HG03432 (cell line): Measurements from ENCODE around the gene SAP25.
A peak's percentile ranks its signal among the peaks of the same experiment; 100 is the strongest.

Experiments used
- ATAC-seq: cut with Tn5 transposase; IDR thresholded peaks from one replicate; pipeline ENCODE4 v1.9.1; 2021; ENCODE audit warnings: mild to moderate bottlenecking, moderate library complexity; ENCODE audit not compliant: unreplicated experiment

Gene SAP25

GRCh38 chr7:100573691-100574361 lies at the start of gene SAP25:
SAP25 (minus strand) TSS chr7:100573900; CDS start chr7:100573742, 158 bp downstream.
- no peak for ATAC-seq

GRCh38 chr7:100621554-100621953 lies 47.9 kb upstream of the SAP25 start:
- ATAC-seq, result no peak

- ATAC-seq, result no peak
Measured at GRCh38 chr7:100620804-100621203, 47.1 kb upstream of the SAP25 start.

GRCh38 chr7:100620239-100620638 lies 46.5 kb upstream of the SAP25 start:
- no peak for ATAC-seq

- ATAC-seq, result no peak
Measured at GRCh38 chr7:100614308-100614861, 40.7 kb upstream of the SAP25 start.

DNA sequence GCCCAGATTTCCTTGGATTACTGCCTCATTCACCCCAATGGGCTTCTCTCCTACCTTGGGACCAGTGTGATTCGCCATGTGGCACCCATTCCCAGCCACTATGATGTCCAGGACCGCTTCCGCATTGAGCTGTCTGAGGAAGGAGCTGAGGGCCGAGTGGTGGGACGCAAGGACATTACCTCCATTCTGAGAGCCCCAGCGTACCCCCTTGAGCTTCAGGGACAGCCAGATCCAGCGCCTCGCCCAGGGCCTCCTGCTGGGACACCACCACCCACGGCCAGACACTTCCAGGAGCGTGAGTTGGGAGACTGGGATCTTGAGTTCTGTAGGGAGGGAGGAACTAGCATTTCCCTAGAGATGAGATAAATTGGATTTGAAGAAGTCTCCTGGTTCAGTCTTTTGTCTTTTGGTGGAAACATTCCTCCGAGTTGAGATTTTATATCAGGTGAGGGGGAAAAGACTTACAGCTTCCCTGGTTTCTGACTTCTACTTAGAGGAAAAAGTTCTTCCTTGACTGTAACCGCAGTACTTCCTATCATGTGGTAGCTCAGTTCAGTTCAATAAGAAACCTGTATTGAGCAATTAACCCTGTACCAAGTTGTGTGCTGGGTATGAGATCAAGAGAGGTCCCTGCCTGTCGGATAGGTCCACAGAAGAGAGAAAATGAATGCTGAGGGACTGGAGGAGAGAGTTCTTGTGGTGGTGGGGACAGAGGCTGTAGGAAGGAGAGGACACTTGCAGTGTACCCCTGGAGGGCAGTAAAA lies 39.9 kb upstream of the SAP25 start:
- ATAC-seq, result no peak

GRCh38 chr7:100612730-100613390 lies 39.2 kb upstream of the SAP25 start:
- no peak for ATAC-seq

DNA sequence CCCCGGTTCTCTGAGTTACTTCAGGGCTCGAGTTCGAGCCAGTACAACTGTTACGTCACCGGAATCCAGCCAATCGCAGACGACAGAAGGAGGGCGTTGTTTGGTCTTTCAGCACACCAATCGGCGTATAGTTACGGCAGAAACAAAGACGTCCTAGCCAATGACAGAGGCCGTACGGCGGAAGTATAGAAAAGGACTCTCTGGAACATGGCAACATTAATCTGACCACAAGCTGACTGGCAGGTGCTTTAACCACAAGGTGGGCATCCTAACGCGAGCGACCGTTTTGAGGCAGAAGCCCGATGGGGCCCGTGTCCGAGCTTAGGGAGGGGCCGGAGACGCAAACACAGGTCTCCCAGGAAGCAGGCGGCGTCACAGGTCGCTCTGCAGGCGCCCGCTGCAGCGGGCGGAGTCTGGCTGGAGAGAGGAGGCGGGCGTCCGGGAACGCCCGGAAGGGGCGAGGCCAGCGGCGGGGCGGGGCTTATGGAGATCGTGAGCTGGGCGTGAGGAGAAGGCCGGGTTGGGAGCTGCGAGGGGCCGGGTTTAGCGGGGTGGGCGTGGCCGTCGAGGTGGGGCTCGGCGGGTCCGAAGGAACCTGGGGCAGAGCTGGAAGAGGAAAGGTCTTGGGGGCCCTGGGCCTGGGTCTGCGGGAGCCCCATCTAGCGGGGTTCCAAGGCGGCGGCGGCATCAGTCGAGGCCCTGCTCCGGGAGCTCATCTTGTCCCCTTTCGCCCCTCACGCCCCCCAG lies 38.5 kb upstream of the SAP25 start, which contains the start of gene MOSPD3:
TSS of gene MOSPD3 (plus strand) at position 558 of the 747 bp plus-strand sequence. CDS start 252 bp downstream, outside the sequence.
- peak; percentile 92 for ATAC-seq

- ATAC-seq, result no peak
Measured at GRCh38 chr7:100609958-100610357, 36.3 kb upstream of the SAP25 start.

- ATAC-seq, result no peak
Measured at GRCh38 chr7:100607111-100607510, 33.4 kb upstream of the SAP25 start.

DNA sequence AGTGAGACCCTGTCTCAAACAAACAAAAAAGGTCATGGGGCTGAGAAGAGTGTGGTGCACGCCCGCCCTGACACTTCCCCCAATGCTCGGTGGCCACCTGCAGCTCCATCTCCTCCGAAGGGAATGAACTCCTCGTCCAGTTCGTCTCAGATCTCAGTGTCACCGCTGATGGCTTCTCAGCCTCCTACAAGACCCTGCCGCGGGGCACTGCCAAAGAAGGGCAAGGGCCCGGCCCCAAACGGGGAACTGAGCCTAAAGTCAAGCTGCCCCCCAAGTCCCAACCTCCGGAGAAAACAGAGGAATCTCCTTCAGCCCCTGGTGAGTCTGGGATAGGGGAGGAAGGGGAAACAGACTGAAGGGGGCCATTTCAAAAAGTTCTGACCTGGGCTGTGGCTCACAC lies 32.6 kb upstream of the SAP25 start:
- no peak for ATAC-seq

GRCh38 chr7:100604976-100605911 lies 31.5 kb upstream of the SAP25 start:
- ATAC-seq, result no peak

- ATAC-seq, result peak; percentile 57
Measured at GRCh38 chr7:100604028-100604975, 30.6 kb upstream of the SAP25 start.

- ATAC-seq, result peak; percentile 4
Measured at GRCh38 chr7:100603726-100604027, 30.0 kb upstream of the SAP25 start.

GRCh38 chr7:100602889-100603725 lies 29.4 kb upstream of the SAP25 start:
- no peak for ATAC-seq

DNA sequence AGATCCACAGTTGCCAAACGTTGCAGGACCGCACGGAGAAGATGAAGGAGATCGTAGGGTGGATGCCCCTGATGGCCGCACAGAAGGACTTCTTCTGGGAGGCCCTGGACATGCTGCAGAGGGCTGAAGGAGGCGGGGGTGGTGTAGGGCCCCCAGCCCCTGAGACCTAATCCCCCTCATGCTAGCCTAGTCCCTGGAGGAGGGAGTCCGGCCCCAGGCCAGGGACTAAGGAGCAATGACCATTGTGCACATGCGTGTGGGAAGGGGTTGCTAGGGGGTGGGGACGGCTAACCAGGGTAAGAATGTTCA lies 27.0 kb upstream of the SAP25 start:
- ATAC-seq, result no peak

DNA sequence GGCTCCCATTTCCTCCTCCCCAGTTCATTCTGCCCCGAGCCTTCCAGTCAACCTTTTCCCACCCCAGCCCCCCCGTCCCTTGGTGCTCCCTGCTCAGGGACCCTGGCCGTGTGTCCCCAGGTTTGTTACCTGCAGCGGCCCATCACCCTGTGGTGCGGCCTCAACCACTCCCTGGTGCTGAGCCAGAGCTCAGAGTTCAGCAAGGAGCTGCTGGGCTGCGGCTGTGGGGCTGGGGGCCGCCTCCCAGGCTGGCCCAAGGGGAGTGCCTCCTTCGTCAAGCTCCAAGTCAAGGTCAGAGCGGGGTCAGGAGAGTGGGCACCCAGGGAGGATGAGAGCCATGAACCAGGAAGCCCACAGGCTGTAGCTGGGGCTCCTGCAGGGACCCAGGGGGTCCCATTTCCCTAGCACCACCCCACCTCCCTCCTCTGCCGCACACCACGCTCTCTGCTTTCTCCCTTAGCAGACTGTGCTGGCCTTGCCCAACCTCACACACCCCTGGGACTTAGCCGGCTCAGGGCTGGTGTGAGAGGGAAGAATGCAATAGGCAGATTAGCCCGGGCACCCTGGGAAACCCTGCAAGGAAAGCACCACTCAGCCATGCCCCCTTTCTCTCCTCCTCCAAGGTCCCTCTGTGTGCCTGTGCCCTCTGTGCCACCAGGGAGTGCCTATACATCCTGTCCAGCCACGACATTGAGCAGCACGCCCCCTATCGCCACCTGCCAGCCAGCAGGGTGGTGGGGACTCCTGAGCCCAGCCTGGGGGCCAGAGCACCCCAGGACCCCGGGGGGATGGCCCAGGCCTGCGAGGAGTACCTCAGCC lies 26.4 kb upstream of the SAP25 start:
- no peak for ATAC-seq
